Measurements from ENCODE around the gene ATP8A2.

ATP8A2 gene

DNA sequence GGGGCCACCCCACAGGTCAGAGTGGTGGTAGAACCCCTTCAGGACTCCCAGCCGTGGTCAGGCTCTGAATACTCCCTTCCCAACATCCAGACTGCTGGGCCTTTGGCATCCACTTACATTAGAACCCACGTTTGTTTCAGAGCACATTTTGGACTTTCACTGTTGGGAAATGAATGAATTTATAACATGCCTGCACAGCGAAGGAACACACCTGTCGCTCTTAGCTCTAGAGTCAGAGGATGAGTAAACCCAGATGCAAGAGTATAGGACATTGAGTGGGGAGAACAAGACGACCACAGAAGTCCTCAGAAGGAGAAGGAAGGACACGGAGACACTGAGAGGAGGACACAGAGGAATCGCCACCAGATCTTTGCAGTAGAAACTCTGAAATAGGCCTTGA, 649.1 kb downstream of the ATP8A2 start:
- no peak overlapping the region for H3K4me3 ChIP-seq (ENCODE audit: low read length)
- TF ChIP-seq ZNF274 (IDR thresholded peaks at IDR 0.05; ENCODE audit: low read depth, low read length): no peak

- no peak overlapping the region for H3K4me3 ChIP-seq (ENCODE audit: low read length)
- no peak for TF ChIP-seq ZNF274 (IDR thresholded peaks at IDR 0.05; ENCODE audit: low read depth, low read length)
Observed at GRCh38 chr13:26021516-26021915, 649.7 kb downstream of the ATP8A2 start.

DNA sequence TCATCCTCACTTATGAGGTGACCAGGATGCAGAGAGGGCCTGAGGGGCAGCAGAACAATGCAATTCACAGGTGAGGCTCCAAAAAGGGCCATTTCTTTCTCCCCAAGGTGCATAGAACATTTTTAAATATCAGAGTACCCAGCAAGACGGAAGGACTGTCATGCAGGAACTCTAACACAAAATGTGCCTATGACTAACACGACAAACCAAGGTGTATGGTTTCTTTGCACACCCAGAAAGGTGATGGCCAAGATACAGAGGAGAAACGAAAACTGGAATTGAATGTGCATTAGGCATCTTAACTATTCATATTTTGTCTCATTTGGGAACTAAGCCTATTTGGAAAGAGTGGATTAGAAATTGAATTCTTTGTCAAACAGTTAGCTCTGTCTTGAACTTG, 650.2 kb downstream of the ATP8A2 start:
- no peak overlapping the region for H3K4me3 ChIP-seq (ENCODE audit: low read length)
- no peak for TF ChIP-seq ZNF274 (IDR thresholded peaks at IDR 0.05; ENCODE audit: low read depth, low read length)

DNA sequence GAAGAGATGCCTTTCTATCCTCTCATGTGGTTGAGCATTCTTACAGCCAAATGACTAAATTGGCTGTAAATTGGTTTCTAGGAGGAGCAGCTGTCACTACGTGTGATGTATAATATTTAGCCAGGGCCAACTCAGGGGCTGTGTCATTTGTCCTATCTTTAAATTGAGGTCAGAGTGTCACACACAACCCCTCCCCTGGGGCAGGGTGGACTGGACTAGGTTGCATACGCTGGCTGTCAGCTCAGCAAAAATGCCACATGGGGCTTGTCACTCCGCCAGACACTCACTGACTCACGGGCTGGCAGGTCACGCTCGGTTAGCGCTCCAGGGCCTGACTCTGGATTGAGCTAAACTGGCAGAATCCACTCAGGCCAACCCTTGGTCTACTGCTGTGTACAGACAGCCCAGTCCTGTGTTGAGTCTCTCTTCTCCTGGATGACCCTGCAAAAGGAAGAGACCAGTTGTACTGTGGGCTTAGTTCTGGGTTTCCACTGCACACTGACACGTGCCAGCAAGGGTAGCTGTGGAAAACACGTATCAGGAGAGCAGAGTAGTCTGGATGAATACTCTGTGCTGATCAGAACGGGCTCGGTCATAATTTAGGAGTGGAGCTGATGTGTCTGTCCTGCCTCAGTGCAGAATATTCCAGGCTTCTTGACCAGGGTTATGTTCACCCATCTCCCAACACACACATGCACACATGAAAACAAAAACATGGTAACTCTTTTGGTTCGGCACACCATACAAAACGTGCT, 650.9 kb downstream of the ATP8A2 start:
- H3K4me3 ChIP-seq (ENCODE audit: low read length): no peak overlapping the region
- no peak for TF ChIP-seq ZNF274 (IDR thresholded peaks at IDR 0.05; ENCODE audit: low read depth, low read length)

GRCh38 chr13:26024558-26024957, 652.8 kb downstream of the ATP8A2 start:
- H3K4me3 ChIP-seq (ENCODE audit: low read length): no peak overlapping the region
- TF ChIP-seq ZNF274 (IDR thresholded peaks at IDR 0.05; ENCODE audit: low read depth, low read length): no peak

- H3K4me3 ChIP-seq (ENCODE audit: low read length): no peak overlapping the region
- no peak for TF ChIP-seq ZNF274 (IDR thresholded peaks at IDR 0.05; ENCODE audit: low read depth, low read length)
Observed at GRCh38 chr13:26025196-26025595, 653.4 kb downstream of the ATP8A2 start.

- no peak for TF ChIP-seq ZNF274 (IDR thresholded peaks at IDR 0.05; ENCODE audit: low read depth, low read length)
- no peak overlapping the region for H3K4me3 ChIP-seq (ENCODE audit: low read length)
Observed at GRCh38 chr13:26025771-26026170, 654.0 kb downstream of the ATP8A2 start.

- no peak for TF ChIP-seq ZNF274 (IDR thresholded peaks at IDR 0.05; ENCODE audit: low read depth, low read length)
- no peak overlapping the region for H3K4me3 ChIP-seq (ENCODE audit: low read length)
Observed at GRCh38 chr13:26026211-26026610, 654.4 kb downstream of the ATP8A2 start.

- no peak overlapping the region for H3K4me3 ChIP-seq (ENCODE audit: low read length)
- TF ChIP-seq ZNF274 (IDR thresholded peaks at IDR 0.05; ENCODE audit: low read depth, low read length): no peak
Observed at GRCh38 chr13:26029581-26030136, 657.9 kb downstream of the ATP8A2 start.

DNA sequence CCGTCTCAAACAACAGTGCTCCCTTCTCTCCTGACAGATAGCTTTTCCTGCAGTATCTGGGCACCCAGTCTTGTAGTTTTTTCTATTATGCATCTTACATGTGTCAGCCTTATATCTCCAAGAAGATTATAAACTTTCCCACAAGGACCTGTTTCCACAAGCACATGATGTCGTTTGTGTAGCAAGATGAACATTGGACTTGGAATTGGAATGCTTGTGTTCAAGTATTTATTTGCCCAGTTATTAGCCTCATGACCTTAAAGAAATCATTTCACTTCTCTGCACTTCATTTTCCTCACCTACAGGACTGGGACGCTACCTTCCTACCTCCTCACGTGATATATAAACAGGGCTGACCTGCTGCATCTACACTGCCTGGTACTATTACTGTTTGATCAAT, 658.6 kb downstream of the ATP8A2 start:
- no peak for TF ChIP-seq ZNF274 (IDR thresholded peaks at IDR 0.05; ENCODE audit: low read depth, low read length)

GRCh38 chr13:26034018-26034417, 662.2 kb downstream of the ATP8A2 start:
- no peak overlapping the region for H3K4me3 ChIP-seq (ENCODE audit: low read length)
- no peak for TF ChIP-seq ZNF274 (IDR thresholded peaks at IDR 0.05; ENCODE audit: low read depth, low read length)

More for the DNA sequence above, 658.6 kb downstream of the ATP8A2 start:
- no peak overlapping the region for H3K4me3 ChIP-seq (ENCODE audit: low read length)

GRCh38 chr13:26036383-26036782, 664.6 kb downstream of the ATP8A2 start:
- no peak overlapping the region for H3K4me3 ChIP-seq (ENCODE audit: low read length)
- no peak for TF ChIP-seq ZNF274 (IDR thresholded peaks at IDR 0.05; ENCODE audit: low read depth, low read length)

DNA sequence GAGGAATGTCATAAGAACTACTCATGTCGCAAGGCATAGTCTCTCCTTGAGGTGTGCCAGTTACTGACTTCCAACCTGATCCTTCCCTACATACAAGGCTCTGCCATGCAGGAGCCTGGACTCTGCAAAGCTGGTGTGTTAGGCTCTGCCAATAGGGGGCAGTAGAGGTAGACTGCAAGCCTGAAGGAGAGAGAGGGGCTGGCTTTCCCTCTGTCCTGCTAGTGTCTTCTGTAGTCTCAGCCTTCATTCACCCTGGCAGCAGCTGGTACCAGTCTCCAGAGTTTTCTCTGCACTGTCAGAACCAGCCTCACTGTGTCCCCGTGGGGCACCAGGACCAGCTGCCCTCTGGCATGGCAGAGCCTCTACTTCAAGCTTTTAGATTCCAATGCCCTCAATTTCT, 665.5 kb downstream of the ATP8A2 start:
- no peak for TF ChIP-seq ZNF274 (IDR thresholded peaks at IDR 0.05; ENCODE audit: low read depth, low read length)
- H3K4me3 ChIP-seq (ENCODE audit: low read length): no peak overlapping the region

DNA sequence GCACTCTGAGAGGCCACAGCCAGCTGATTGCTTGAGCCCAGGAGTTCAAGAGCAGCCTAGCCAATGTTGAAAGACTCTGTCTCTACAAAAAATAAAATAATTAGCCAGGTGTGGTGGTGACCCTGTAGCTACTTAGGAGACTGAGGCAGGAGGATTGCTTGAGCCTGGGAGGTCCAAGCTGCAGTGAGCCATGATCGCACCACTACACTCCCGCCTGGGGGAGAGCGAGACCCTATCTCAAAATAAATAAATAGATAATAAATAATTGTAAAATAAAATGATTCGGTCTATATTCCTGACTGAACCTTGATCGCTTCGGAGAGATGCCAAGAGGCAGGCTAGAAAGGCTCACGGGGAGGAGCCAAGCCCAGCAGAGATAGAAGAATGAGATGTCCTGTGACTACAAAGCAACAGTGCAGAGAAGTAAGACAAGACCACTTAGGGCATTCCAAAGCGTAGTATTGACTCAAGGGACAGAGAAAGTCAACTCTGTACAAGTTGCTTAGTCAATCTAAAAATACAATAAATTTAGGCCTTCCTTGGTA, 667.2 kb downstream of the ATP8A2 start:
- no peak for TF ChIP-seq ZNF274 (IDR thresholded peaks at IDR 0.05; ENCODE audit: low read depth, low read length)
- no peak overlapping the region for H3K4me3 ChIP-seq (ENCODE audit: low read length)

DNA sequence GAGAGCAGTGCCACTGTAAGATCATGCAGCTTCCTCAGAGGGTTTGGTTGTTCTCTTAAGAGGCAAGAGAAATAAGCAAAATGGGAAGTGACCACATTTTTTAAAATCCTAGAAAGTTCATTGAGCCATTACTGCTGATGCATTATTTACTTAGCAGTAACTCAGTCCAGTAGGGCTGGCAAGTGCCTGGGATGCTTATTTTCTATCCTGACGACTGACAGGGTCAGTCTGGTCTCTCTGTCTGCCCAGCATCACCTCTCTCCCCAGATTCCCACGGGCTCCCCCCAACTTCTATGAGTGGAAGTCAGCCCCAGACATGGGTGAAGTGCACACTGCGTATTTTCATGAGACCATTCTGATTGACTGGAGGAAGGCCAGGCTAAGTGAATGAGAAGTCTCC, 669.7 kb downstream of the ATP8A2 start:
- TF ChIP-seq ZNF274 (IDR thresholded peaks at IDR 0.05; ENCODE audit: low read depth, low read length): no peak
- H3K4me3 ChIP-seq (ENCODE audit: low read length): no peak overlapping the region

All from GM08714 (cell line).